Immature natural killer cell (primary cell): ENCODE results near the gene SEMA5A. TPM values are rescaled to one million over a fixed set of nuclear protein-coding genes. Genes with fewer than 3 reads are reported as not detected.

Source experiments
- DNase-seq, 3 donors: peaks; one replicate each; pipeline ENCODE4 v3.0.0; 2022; ENCODE audit warnings: mixed read lengths in 1 of 3
- H3K27ac Mint-ChIP-seq, 6 donors: one replicate each; pipeline ENCODE4 v1.8.0; 2020; ENCODE audit warnings: mixed read lengths in 6 of 6, mild to moderate bottlenecking in 5 of 6, inconsistent platforms in 4 of 6, moderate library complexity in 3 of 6
- H3K27me3 Mint-ChIP-seq, 3 donors: one replicate each; pipeline ENCODE4 v1.8.0; 2020 to 2021; ENCODE audit warnings: low read depth in 3 of 3, mild to moderate bottlenecking in 3 of 3, mixed read lengths in 3 of 3, moderate library complexity in 3 of 3, inconsistent platforms in 1 of 3
- H3K36me3 Mint-ChIP-seq, 3 donors: one replicate each; pipeline ENCODE4 v1.8.0; 2020; ENCODE audit warnings: mixed read lengths in 3 of 3, inconsistent platforms in 2 of 3, mild to moderate bottlenecking in 2 of 3
- H3K4me1 Mint-ChIP-seq, 2 donors: one replicate each; pipeline ENCODE4 v1.8.0; 2020; ENCODE audit warnings: inconsistent platforms in 2 of 2, mild to moderate bottlenecking in 2 of 2, mixed read lengths in 2 of 2, moderate library complexity in 1 of 2
- H3K4me3 Mint-ChIP-seq, 5 donors: one replicate each; pipeline ENCODE4 v1.8.0; 2020; ENCODE audit warnings: mild to moderate bottlenecking in 5 of 5, mixed read lengths in 5 of 5, inconsistent platforms in 3 of 5, moderate library complexity in 3 of 5
- H3K9me3 Mint-ChIP-seq, 6 donors: one replicate each; pipeline ENCODE4 v1.8.0; 2020; ENCODE audit warnings: mild to moderate bottlenecking in 6 of 6, mixed read lengths in 6 of 6, inconsistent platforms in 4 of 6, moderate library complexity in 3 of 6
- polyA plus RNA-seq, 3 donors: library from polyadenylated mRNA; unstranded; fragments of 300-500 nt; fragmentation: Illumina TruSeq; gene quantifications; one replicate each; pipeline ENCODE4 v1.2.3, GENCODE V29; 2021

SEMA5A gene
- polyA plus RNA-seq, 3 donors from 2014 or later, result 0.02 TPM; not detected in 2

- no peak overlapping the region for H3K27ac Mint-ChIP-seq
- DNase-seq, result no peak
- no peak overlapping the region for H3K4me3 Mint-ChIP-seq
- H3K4me1 Mint-ChIP-seq, result no peaks in the 10 kb centered on the region
- H3K9me3 Mint-ChIP-seq, result peaks cover 0 to 15% (median 7%) of the 10 kb centered on the region in 6 donors
- H3K27me3 Mint-ChIP-seq, result no peaks in the 10 kb centered on the region
- no peaks in the 10 kb centered on the region for H3K36me3 Mint-ChIP-seq
These were observed 375.8 kb downstream of the SEMA5A start for GRCh38 chr5:9170026-9170425.

GRCh38 chr5:9169557-9169902 lies 376.3 kb downstream of the SEMA5A start:
- no peak overlapping the region for H3K27ac Mint-ChIP-seq
- peaks cover 0 to 13% (median 7%) of the 10 kb centered on the region in 6 donors for H3K9me3 Mint-ChIP-seq
- H3K36me3 Mint-ChIP-seq, result no peaks in the 10 kb centered on the region
- DNase-seq, result no peak
- no peak overlapping the region for H3K4me3 Mint-ChIP-seq
- no peaks in the 10 kb centered on the region for H3K4me1 Mint-ChIP-seq
- no peaks in the 10 kb centered on the region for H3K27me3 Mint-ChIP-seq

DNA sequence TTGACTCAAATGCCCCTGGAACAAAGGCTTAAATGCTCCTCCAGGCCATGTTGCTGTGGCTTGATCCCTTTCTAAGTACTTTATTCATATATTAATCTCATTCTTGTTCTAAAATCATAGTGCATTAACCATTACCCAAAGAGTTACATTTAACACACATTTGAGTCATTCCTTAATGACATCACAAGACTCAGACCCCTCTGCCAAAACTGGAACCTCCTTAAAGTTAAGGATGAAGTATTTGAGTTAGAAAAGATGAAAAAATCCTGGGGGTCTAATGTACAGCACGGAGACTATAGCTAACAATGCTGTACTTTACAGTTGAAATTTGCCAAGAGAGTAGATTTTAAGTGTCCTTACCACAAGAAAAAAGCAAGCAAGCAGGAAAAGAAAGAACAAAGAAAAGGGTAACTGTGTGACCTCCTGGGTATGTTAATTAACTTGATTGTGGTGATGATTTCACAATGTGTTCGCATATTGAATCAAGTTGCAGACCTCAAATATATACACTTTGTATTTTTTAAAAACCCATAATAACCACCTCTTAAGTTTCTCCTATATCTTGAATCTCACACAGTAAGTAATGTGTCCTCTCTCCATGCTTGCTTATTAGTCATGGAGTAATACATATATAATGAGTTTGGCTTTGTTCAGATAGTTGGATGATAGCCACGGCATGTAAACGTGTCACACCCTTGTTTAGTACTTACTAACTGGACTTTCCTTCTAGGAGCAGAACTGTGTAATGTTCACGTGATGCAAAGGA lies 376.9 kb downstream of the SEMA5A start:
- no peak overlapping the region for H3K4me3 Mint-ChIP-seq
- no peaks in the 10 kb centered on the region for H3K4me1 Mint-ChIP-seq
- no peaks in the 10 kb centered on the region for H3K27me3 Mint-ChIP-seq
- H3K36me3 Mint-ChIP-seq, result no peaks in the 10 kb centered on the region
- no peak for DNase-seq
- H3K9me3 Mint-ChIP-seq, result peaks cover 0 to 8% (median 6%) of the 10 kb centered on the region in 6 donors
- H3K27ac Mint-ChIP-seq, result no peak overlapping the region

- no peak overlapping the region for H3K4me3 Mint-ChIP-seq
- H3K4me1 Mint-ChIP-seq, result no peaks in the 10 kb centered on the region
- no peak for DNase-seq
- no peaks in the 10 kb centered on the region for H3K27me3 Mint-ChIP-seq
- H3K36me3 Mint-ChIP-seq, result no peaks in the 10 kb centered on the region
- peaks cover 0 to 8% (median 4%) of the 10 kb centered on the region in 6 donors for H3K9me3 Mint-ChIP-seq
- no peak overlapping the region for H3K27ac Mint-ChIP-seq
These were observed 379.4 kb downstream of the SEMA5A start for GRCh38 chr5:9166202-9167112.

GRCh38 chr5:9165546-9165945 lies 380.3 kb downstream of the SEMA5A start:
- H3K36me3 Mint-ChIP-seq, result no peaks in the 10 kb centered on the region

DNA sequence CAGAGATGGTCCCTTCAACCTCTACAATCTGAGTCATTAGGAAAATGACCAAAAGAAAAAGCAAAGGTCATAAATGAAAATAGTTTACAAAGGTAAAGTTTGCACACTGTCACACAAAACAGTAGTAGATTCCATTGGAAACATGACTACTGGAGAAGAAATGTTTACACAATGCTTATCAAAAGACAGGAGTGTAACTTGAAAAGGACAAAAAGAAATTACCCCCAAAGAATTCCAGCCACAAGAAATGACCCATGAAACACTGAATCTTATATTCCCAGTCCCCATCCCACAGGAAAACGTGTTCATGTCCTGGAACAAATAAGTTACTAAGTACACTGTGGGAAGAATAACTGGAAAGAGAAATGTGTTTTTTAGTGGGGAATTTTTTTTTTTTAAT lies 385.1 kb downstream of the SEMA5A start:
- Mint-ChIP-seq H3K27ac (no peak overlapping the region), H3K4me1 (no peaks in the 10 kb centered on the region), H3K9me3 (peaks cover 0 to 5% (median 4%) of the 10 kb centered on the region in 6 donors), H3K36me3 (no peaks in the 10 kb centered on the region), H3K27me3 (no peaks in the 10 kb centered on the region), H3K4me3 (no peak overlapping the region)
- DNase-seq, result no peak

More at GRCh38 chr5:9165546-9165945, 380.3 kb downstream of the SEMA5A start:
- DNase-seq, result no peak
- Mint-ChIP-seq H3K4me3 (no peak overlapping the region), H3K9me3 (peaks cover 0 to 8% (median 2%) of the 10 kb centered on the region in 6 donors), H3K27ac (no peak overlapping the region), H3K4me1 (no peaks in the 10 kb centered on the region), H3K27me3 (no peaks in the 10 kb centered on the region)

DNA sequence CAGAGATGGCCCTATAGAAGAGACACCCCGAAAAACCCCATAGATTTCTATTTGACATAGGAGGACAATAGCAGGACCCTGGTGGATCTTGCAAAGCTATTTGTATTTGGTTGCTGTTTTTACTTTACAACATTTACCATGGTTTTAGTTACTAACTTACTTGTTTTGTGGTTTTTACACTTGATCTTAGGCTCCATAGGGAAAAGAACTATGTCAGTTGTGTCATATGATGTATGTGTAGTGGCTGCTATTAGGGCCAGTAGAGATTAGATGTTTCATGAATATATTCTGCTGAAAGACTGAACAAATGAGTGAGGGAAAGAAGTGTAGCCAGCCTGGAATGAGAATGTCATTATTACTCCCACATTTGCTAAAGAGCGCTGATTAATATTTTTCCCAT lies 388.1 kb downstream of the SEMA5A start:
- Mint-ChIP-seq H3K36me3 (no peaks in the 10 kb centered on the region), H3K4me3 (no peak overlapping the region), H3K9me3 (peaks cover 0 to 11% (median 5%) of the 10 kb centered on the region in 6 donors), H3K27ac (no peak overlapping the region), H3K4me1 (no peaks in the 10 kb centered on the region), H3K27me3 (no peaks in the 10 kb centered on the region)
- DNase-seq, result no peak

DNA sequence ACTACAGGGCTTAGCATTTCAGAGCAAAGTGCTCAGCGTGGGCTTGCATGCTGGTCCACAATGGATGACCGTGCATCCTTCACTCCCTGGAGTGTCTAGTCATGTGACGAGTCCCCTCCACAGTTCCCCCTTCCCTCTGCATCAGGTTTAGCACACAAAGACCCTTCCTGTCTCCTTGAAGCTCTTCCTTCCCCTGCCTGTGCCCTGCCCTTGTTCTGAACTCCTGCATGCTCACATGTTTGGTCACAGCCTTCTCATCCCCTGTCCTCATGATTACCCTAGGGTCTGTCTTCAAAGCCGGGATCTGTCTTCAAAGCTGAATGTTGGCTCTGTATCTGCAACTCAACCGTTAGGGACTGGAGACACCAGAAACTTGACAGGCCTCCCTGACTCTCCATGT lies 388.9 kb downstream of the SEMA5A start:
- peaks cover 0 to 11% (median 5%) of the 10 kb centered on the region in 6 donors for H3K9me3 Mint-ChIP-seq
- no peak overlapping the region for H3K27ac Mint-ChIP-seq
- H3K4me3 Mint-ChIP-seq, result no peak overlapping the region
- DNase-seq, result no peak
- H3K4me1 Mint-ChIP-seq, result no peaks in the 10 kb centered on the region
- no peaks in the 10 kb centered on the region for H3K36me3 Mint-ChIP-seq
- H3K27me3 Mint-ChIP-seq, result no peaks in the 10 kb centered on the region

DNA sequence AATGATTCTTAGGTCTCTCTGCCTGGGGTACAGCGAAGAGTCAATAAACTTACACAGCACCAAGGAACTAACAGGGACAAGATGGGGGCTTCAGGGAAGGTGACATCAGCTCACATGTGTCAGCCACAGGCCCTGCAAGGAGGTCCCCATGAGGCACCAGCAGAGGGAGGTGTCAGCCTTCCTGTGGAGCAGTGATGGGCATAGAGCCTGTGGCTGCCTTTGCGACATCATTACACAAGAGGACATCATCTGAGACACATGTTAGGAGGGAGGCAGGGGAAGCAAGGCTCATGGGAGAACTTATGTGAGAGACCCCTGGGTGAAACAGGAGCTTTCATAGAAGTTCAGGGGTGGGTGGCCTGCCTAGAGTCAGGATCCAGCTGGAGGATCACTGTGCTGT lies 389.6 kb downstream of the SEMA5A start:
- Mint-ChIP-seq H3K36me3 (no peaks in the 10 kb centered on the region), H3K9me3 (peaks cover 0 to 11% (median 5%) of the 10 kb centered on the region in 6 donors), H3K27ac (no peak overlapping the region), H3K27me3 (no peaks in the 10 kb centered on the region), H3K4me3 (no peak overlapping the region), H3K4me1 (no peaks in the 10 kb centered on the region)
- no peak for DNase-seq

GRCh38 chr5:9151684-9152427 lies 394.0 kb downstream of the SEMA5A start:
- no peaks in the 10 kb centered on the region for H3K36me3 Mint-ChIP-seq
- no peaks in the 10 kb centered on the region for H3K4me1 Mint-ChIP-seq
- peak overlapping the region in 1 of 6 donors; percentile 14 for H3K27ac Mint-ChIP-seq
- peaks cover 0 to 11% (median 8%) of the 10 kb centered on the region in 6 donors for H3K9me3 Mint-ChIP-seq
- H3K4me3 Mint-ChIP-seq, result no peak overlapping the region
- DNase-seq, result no peak
- H3K27me3 Mint-ChIP-seq, result no peaks in the 10 kb centered on the region

- Mint-ChIP-seq H3K4me3 (no peak overlapping the region), H3K4me1 (no peaks in the 10 kb centered on the region), H3K9me3 (peaks cover 3 to 15% (median 4%) of the 10 kb centered on the region in 6 donors), H3K27me3 (no peaks in the 10 kb centered on the region), H3K36me3 (no peaks in the 10 kb centered on the region), H3K27ac (no peak overlapping the region)
- no peak for DNase-seq
These were observed 395.9 kb downstream of the SEMA5A start for GRCh38 chr5:9149988-9150387.

DNA sequence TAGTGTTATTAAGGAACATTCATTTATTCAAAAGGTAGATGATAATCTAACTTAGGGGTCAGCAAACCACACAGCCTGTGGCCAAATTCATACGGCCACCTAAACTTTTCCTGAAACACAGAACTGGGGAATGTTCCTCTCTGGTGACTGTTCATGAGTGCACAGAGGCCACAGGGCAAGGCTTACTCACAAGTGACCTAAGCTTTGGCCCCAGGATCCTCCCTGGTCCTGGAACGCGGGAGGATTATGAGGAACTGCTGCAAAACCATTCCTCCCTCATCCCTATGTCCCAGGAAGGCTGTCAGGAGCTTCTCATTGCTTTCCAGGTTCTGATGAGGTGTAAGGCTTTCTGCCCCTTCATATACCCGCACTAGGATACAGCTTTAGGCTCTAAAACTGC lies 397.6 kb downstream of the SEMA5A start:
- no peak for DNase-seq
- H3K4me1 Mint-ChIP-seq, result no peaks in the 10 kb centered on the region
- H3K27me3 Mint-ChIP-seq, result peaks cover 0 to 1% (median 0%) of the 10 kb centered on the region in 3 donors
- no peak overlapping the region for H3K27ac Mint-ChIP-seq
- peaks cover 3 to 25% (median 6%) of the 10 kb centered on the region in 6 donors for H3K9me3 Mint-ChIP-seq
- H3K36me3 Mint-ChIP-seq, result no peaks in the 10 kb centered on the region
- H3K4me3 Mint-ChIP-seq, result no peak overlapping the region

DNA sequence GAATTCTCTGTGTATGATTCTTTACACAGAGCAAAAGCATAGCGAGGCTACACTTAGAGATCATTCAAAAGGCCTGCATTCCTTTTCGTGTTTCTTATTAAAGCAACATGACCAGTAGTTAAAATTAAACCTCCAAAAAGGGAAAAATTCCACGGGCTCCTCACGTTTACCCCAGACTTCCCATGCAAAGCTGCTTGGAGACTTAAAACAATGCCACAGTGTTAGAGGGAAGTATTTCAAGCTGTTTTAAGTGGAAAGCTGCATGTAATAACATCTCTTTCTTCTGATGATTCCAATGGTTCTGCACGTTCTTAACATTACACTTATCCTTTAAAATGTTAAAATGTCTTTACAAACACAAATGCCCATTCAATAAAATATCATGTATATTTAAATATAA lies 405.2 kb downstream of the SEMA5A start:
- no peak for DNase-seq
- Mint-ChIP-seq H3K9me3 (peaks cover 0 to 21% (median 6%) of the 10 kb centered on the region in 6 donors), H3K27ac (no peak overlapping the region), H3K36me3 (no peaks in the 10 kb centered on the region), H3K4me3 (no peak overlapping the region), H3K27me3 (peaks cover 0 to 5% (median 0%) of the 10 kb centered on the region in 3 donors), H3K4me1 (no peaks in the 10 kb centered on the region)

DNA sequence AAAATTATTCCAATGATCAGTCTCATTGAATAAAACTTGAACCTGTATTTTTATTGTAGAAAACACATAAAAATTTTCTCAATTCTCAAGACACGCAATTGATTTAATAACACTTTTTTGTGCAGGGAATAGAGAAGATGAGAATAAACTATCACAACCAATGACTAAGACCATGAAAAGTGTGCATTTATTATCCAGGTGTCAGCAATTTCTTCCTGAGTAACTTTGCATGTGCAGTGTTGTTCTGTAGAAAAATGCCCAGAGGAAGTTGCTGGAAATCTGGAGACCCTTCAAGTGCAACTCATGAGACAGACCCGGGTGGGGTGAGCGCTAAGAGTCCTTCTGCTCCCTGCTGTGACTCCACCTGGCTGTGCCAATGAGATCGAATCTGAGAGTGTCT lies 405.7 kb downstream of the SEMA5A start:
- no peak overlapping the region for H3K27ac Mint-ChIP-seq
- no peaks in the 10 kb centered on the region for H3K4me1 Mint-ChIP-seq
- H3K27me3 Mint-ChIP-seq, result peaks cover 0 to 5% (median 0%) of the 10 kb centered on the region in 3 donors
- DNase-seq, result no peak
- no peak overlapping the region for H3K4me3 Mint-ChIP-seq
- H3K36me3 Mint-ChIP-seq, result no peaks in the 10 kb centered on the region
- peaks cover 2 to 21% (median 6%) of the 10 kb centered on the region in 6 donors for H3K9me3 Mint-ChIP-seq
